GM12891 (cell line): ENCODE measurements around the gene WFIKKN2.

Experiments used
- POLR2A ChIP-seq: IDR thresholded peaks from 2 replicates; pipeline ENCODE4 v1.6.1; 2011; ENCODE audit warnings: low read depth, low read length, control low read depth
- POLR2AphosphoS5 ChIP-seq: IDR thresholded peaks from 2 replicates; pipeline ENCODE4 v1.6.1; 2011; ENCODE audit warnings: low read depth, low read length, control low read depth
- POU2F2 ChIP-seq: IDR thresholded peaks from 2 replicates; pipeline ENCODE4 v1.6.1; 2011; ENCODE audit warnings: low read depth, mild to moderate bottlenecking, control low read depth, low read length, moderate library complexity
- TAF1 ChIP-seq: IDR thresholded peaks from 2 replicates; pipeline ENCODE4 v1.6.1; 2011; ENCODE audit warnings: low read depth, low read length, control low read depth

- no peak for TF ChIP-seq POLR2A
- no peak for TF ChIP-seq POLR2AphosphoS5
- TF ChIP-seq TAF1, result no peak
- TF ChIP-seq POU2F2, result no peak
These were observed 1.6 kb upstream of the WFIKKN2 start for GRCh38 chr17:50833510-50834428.
